HCT116 (cell line): ENCODE results near the gene ATP12A. TPM values are rescaled to one million over a fixed set of nuclear protein-coding genes. Genes with fewer than 3 reads are reported as not detected.

Experiments used
- ATAC-seq: fragments of 200-7000 bp; cut with Tn5 transposase; 2 replicates; pipeline ENCODE4 v1.9.1; 2020; ENCODE audit warnings: mild to moderate bottlenecking, moderate library complexity
- BruUV-seq: library from RNA; stranded (reverse); fragments of 400-500 nt; replicated peaks from 2 replicates; lab custom pipeline; 2021; lab: Mats Ljungman, UMichigan
- CTCF ChIA-PET: fragments of 300-600 bp; sonication (Branson Sonifier 250); formaldehyde crosslinking; loops from one replicate; lab custom pipeline; 2021; ENCODE audit warnings: antibody characterized with exemption; lab: Charles Lee
- POLR2A ChIA-PET: fragments of 300-600, 350-600 bp; sonication (Branson Sonifier 250); formaldehyde crosslinking; loops from one replicate; lab custom pipeline; 2021; ENCODE audit warnings: antibody characterized with exemption; lab: Charles Lee
- RAD21 ChIA-PET, 2 experiments: fragments of 300-600 bp; sonication (Branson Sonifier 250); formaldehyde crosslinking; loops; one replicate each; lab custom pipeline; 2023; ENCODE audit warnings: low total read pairs in 2 of 2; ENCODE audit not compliant: uncharacterized antibody in 2 of 2, unreplicated experiment in 2 of 2, low non-redundant PET in 1 of 2; lab: Charles Lee
- DNase-seq: peaks from one replicate; pipeline ENCODE4 v3.0.0-alpha.2; 2010; ENCODE audit warnings: low read depth, low spot score
- H2AFZ ChIP-seq: fragments of 200-600 bp; shearing (Covaris generic), sonication (generic); 2 replicates; pipeline ENCODE4 v1.6.1; 2017; ENCODE audit warnings: low read depth, mixed run types, mixed read lengths, antibody characterized with exemption, low read length; ENCODE audit not compliant: poor library complexity, severe bottlenecking
- H3K27ac ChIP-seq: 2 replicates; pipeline ENCODE4 v1.5.1; 2012; ENCODE audit warnings: low read depth, low read length
- H3K27me3 ChIP-seq: fragments of 200-600 bp; sonication (generic); 2 replicates; pipeline ENCODE4 v1.6.1; 2016; ENCODE audit warnings: mixed run types, low read length, mixed read lengths; ENCODE audit not compliant: insufficient read depth
- H3K36me3 ChIP-seq, 2 experiments: fragments of 200-500 bp in 1 of 2; fragments of 200-600 bp in 1 of 2; sonication (Bioruptor generic) in 1 of 2; sonication (generic) in 1 of 2; 2 replicates each; pipeline versions ENCODE4 v1.5.1 to v1.6.1; 2014 to 2016; ENCODE audit warnings: low read length in 2 of 2, inconsistent platforms in 1 of 2, mixed read lengths in 1 of 2, mixed run types in 1 of 2; ENCODE audit not compliant: insufficient read depth in 2 of 2, control insufficient read depth in 1 of 2
- H3K4me1 ChIP-seq, 2 experiments: fragments of 200-600 bp in 1 of 2; sonication (generic) in 1 of 2; 2 replicates each; pipeline versions ENCODE4 v1.5.1 to v1.6.1; 2012 to 2017; ENCODE audit warnings: low read length in 2 of 2, inconsistent platforms in 1 of 2, mild to moderate bottlenecking in 1 of 2, mixed read lengths in 1 of 2, mixed run types in 1 of 2, moderate library complexity in 1 of 2; ENCODE audit not compliant: insufficient read depth in 2 of 2, control insufficient read depth in 1 of 2
- H3K4me2 ChIP-seq: fragments of 200-600 bp; sonication (generic); 2 replicates; pipeline ENCODE4 v1.6.1; 2017; ENCODE audit warnings: mixed run types, low read length, mixed read lengths
- H3K4me3 ChIP-seq, 2 experiments: fragments of 200-600 bp in 1 of 2; sonication (generic) in 1 of 2; replicated peaks in 1 of 2; 2 replicates each; pipeline ENCODE4 v1.5.1; 2011 to 2016; ENCODE audit warnings: low read length in 2 of 2, control low read depth in 1 of 2, low read depth in 1 of 2, mild to moderate bottlenecking in 1 of 2, mixed read lengths in 1 of 2, mixed run types in 1 of 2
- H3K79me2 ChIP-seq: fragments of 200-600 bp; sonication (generic); 2 replicates; pipeline ENCODE4 v1.6.1; 2017; ENCODE audit warnings: mild to moderate bottlenecking, mixed run types, low read length, moderate library complexity, mixed read lengths; ENCODE audit not compliant: insufficient read depth
- H3K9ac ChIP-seq: fragments of 200-600 bp; sonication (generic); 2 replicates; pipeline ENCODE4 v1.6.1; 2016; ENCODE audit warnings: low read length, mixed read lengths
- H3K9me2 ChIP-seq: fragments of 200-600 bp; sonication (generic), shearing (Covaris generic); 2 replicates; pipeline ENCODE4 v1.6.1; 2017; ENCODE audit warnings: mixed run types, mild to moderate bottlenecking, moderate library complexity; ENCODE audit not compliant: insufficient read depth
- H3K9me3 ChIP-seq, 2 experiments: fragments of 200-500 bp in 1 of 2; fragments of 200-600 bp in 1 of 2; sonication (Bioruptor generic) in 1 of 2; sonication (generic) in 1 of 2; 2 replicates each; pipeline ENCODE4 v1.6.1; 2014 to 2017; ENCODE audit warnings: low read length in 2 of 2, mixed read lengths in 2 of 2, inconsistent platforms in 1 of 2, low read depth in 1 of 2, mild to moderate bottlenecking in 1 of 2, mixed run types in 1 of 2, moderate library complexity in 1 of 2; ENCODE audit not compliant: control insufficient read depth in 1 of 2, insufficient read depth in 1 of 2
- H4K20me1 ChIP-seq: fragments of 200-600 bp; sonication (generic), shearing (Covaris generic); 2 replicates; pipeline ENCODE4 v1.6.1; 2017; ENCODE audit warnings: mixed run types, mild to moderate bottlenecking, moderate library complexity; ENCODE audit not compliant: insufficient read depth
- ATF3 ChIP-seq: IDR thresholded peaks from 2 replicates; pipeline ENCODE4 v1.6.1; 2012
- ELF1 ChIP-seq: IDR thresholded peaks from 2 replicates; pipeline ENCODE4 v1.6.1; 2012; ENCODE audit warnings: low read depth, borderline replicate concordance
- EZH2phosphoT487 ChIP-seq: fragments of 200-600 bp; IDR thresholded peaks from 2 replicates; pipeline ENCODE4 v1.6.1; 2018; ENCODE audit warnings: antibody characterized with exemption, borderline replicate concordance
- YY1 ChIP-seq: IDR thresholded peaks from 2 replicates; pipeline ENCODE4 v1.6.1; 2011; ENCODE audit warnings: low read length, low read depth, moderate library complexity, mild to moderate bottlenecking; ENCODE audit not compliant: insufficient replicate concordance; ENCODE audit errors: extremely low read depth
- ZFX ChIP-seq: fragments of 450-650 bp; IDR thresholded peaks from 2 replicates; pipeline ENCODE4 v1.6.1; 2017
- intact Hi-C: fragments of 100-400 bp; cut with micrococcal nuclease; formaldehyde crosslinking; loops from 2 replicates; pipeline ENCODE4 v1.10.0; 2022
- total RNA-seq: library from RNA; stranded (reverse); gene quantifications from one replicate; pipeline ENCODE4 v1.2.1, GENCODE V29; 2021; ENCODE audit not compliant: unreplicated experiment
- TF ChIP-seq, protein P1 (sequence below): IDR thresholded peaks from 2 replicates; pipeline ENCODE4 v1.6.1; 2012; ENCODE audit warnings: low read depth
- TF ChIP-seq, protein P2 (sequence below), 3 experiments: fragments of 200-600 bp in 1 of 3; sonication (generic) in 1 of 3; IDR thresholded peaks in 2 of 3; conservative IDR thresholded peaks in 1 of 3; 2 replicates each; pipeline ENCODE4 v1.5.1; 2012 to 2017; ENCODE audit warnings: low read depth in 2 of 3, low read length in 2 of 3, antibody characterized with exemption in 1 of 3, borderline replicate concordance in 1 of 3, control low read depth in 1 of 3, mild to moderate bottlenecking in 1 of 3, mixed read lengths in 1 of 3, mixed run types in 1 of 3, moderate library complexity in 1 of 3; ENCODE audit not compliant: insufficient read depth in 1 of 3
- TF ChIP-seq, protein P3 (sequence below): IDR thresholded peaks from 2 replicates; pipeline ENCODE4 v1.6.1; 2011; ENCODE audit warnings: mild to moderate bottlenecking, low read length, moderate library complexity; ENCODE audit not compliant: insufficient replicate concordance; ENCODE audit errors: extremely low read depth

The ATP12A gene
- total RNA-seq, 1 experiment from 2014 or later = 0.30 TPM

GRCh38 chr13:24742977-24743376, 62.8 kb downstream of the ATP12A start:
- Histone ChIP-seq H3K4me1 (peaks cover 0 to 7% of the 10 kb centered on the region in 2 experiments; a peak in 1 of 4 replicates), H3K9ac (no peak overlapping the region), H3K4me3 (no peak overlapping the region), H3K79me2 (no peaks in the 10 kb centered on the region), H4K20me1 (no peaks in the 10 kb centered on the region), H3K9me3 (no peaks in the 10 kb centered on the region), H3K27ac (no peak overlapping the region), H3K36me3 (no peaks in the 10 kb centered on the region), H3K9me2 (no peaks in the 10 kb centered on the region), H2AFZ (no peak overlapping the region), H3K4me2 (no peak overlapping the region), H3K27me3 (no peaks in the 10 kb centered on the region)
- RAD21 ChIA-PET = no interaction called here
- no peak for DNase-seq
- POLR2A ChIA-PET = no interaction called here
- CTCF ChIA-PET = no interaction called here
- intact Hi-C loops = no loop called here
- BruUV-seq = no TSS peak
- ATAC-seq = no peak
- TF ChIP-seq ELF1 (no peak), ATF3 (no peak), ZFX (no peak), EZH2phosphoT487 (no peak), YY1 (no peak)
- TF ChIP-seq, protein P1, sequence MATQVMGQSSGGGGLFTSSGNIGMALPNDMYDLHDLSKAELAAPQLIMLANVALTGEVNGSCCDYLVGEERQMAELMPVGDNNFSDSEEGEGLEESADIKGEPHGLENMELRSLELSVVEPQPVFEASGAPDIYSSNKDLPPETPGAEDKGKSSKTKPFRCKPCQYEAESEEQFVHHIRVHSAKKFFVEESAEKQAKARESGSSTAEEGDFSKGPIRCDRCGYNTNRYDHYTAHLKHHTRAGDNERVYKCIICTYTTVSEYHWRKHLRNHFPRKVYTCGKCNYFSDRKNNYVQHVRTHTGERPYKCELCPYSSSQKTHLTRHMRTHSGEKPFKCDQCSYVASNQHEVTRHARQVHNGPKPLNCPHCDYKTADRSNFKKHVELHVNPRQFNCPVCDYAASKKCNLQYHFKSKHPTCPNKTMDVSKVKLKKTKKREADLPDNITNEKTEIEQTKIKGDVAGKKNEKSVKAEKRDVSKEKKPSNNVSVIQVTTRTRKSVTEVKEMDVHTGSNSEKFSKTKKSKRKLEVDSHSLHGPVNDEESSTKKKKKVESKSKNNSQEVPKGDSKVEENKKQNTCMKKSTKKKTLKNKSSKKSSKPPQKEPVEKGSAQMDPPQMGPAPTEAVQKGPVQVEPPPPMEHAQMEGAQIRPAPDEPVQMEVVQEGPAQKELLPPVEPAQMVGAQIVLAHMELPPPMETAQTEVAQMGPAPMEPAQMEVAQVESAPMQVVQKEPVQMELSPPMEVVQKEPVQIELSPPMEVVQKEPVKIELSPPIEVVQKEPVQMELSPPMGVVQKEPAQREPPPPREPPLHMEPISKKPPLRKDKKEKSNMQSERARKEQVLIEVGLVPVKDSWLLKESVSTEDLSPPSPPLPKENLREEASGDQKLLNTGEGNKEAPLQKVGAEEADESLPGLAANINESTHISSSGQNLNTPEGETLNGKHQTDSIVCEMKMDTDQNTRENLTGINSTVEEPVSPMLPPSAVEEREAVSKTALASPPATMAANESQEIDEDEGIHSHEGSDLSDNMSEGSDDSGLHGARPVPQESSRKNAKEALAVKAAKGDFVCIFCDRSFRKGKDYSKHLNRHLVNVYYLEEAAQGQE = no peak
- TF ChIP-seq, protein P2, sequence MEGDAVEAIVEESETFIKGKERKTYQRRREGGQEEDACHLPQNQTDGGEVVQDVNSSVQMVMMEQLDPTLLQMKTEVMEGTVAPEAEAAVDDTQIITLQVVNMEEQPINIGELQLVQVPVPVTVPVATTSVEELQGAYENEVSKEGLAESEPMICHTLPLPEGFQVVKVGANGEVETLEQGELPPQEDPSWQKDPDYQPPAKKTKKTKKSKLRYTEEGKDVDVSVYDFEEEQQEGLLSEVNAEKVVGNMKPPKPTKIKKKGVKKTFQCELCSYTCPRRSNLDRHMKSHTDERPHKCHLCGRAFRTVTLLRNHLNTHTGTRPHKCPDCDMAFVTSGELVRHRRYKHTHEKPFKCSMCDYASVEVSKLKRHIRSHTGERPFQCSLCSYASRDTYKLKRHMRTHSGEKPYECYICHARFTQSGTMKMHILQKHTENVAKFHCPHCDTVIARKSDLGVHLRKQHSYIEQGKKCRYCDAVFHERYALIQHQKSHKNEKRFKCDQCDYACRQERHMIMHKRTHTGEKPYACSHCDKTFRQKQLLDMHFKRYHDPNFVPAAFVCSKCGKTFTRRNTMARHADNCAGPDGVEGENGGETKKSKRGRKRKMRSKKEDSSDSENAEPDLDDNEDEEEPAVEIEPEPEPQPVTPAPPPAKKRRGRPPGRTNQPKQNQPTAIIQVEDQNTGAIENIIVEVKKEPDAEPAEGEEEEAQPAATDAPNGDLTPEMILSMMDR (IDR thresholded peaks at IDR 0.05 in 2 of 3, conservative IDR thresholded peaks at IDR 0.05 in 1 of 3; ENCODE audit: borderline replicate concordance in 1 of 3, insufficient read depth in 1 of 3, low read depth in 2 of 3, low read length in 2 of 3) = no peak
- TF ChIP-seq, protein P3, sequence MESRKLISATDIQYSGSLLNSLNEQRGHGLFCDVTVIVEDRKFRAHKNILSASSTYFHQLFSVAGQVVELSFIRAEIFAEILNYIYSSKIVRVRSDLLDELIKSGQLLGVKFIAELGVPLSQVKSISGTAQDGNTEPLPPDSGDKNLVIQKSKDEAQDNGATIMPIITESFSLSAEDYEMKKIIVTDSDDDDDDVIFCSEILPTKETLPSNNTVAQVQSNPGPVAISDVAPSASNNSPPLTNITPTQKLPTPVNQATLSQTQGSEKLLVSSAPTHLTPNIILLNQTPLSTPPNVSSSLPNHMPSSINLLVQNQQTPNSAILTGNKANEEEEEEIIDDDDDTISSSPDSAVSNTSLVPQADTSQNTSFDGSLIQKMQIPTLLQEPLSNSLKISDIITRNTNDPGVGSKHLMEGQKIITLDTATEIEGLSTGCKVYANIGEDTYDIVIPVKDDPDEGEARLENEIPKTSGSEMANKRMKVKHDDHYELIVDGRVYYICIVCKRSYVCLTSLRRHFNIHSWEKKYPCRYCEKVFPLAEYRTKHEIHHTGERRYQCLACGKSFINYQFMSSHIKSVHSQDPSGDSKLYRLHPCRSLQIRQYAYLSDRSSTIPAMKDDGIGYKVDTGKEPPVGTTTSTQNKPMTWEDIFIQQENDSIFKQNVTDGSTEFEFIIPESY = no peak
